ENCODE results near the gene MAP1LC3B. TPM values are rescaled to one million over a fixed set of nuclear protein-coding genes. Genes with fewer than 3 reads are reported as not detected.

The MAP1LC3B gene
- total and polyA plus RNA-seq, 12 donors, result 43.3 to 116 (median 66.2) TPM

- DNase-seq, result peak in 1 of 7 donors; percentile 80
Measured at GRCh38 chr16:87371261-87371866, 20.8 kb upstream of the MAP1LC3B start.

DNA sequence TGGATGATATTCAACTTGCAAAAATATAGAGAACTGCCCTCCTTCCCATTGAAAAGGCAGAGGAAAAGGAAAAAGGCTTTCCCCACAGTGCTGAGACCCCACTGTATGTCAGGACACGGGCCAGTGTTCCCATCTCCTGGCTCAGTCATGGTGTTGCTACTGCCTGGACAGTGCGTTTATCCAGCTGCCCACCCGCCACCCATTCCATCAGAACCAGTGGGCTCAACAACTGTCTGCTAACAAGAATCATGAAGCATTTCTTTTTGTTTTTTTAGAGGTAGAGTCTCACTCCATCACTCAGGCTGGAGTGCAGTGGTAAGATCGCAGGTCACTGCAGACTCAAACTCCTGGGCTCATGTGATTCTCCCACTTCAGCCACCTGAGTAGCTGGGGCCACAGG, 19.8 kb upstream of the MAP1LC3B start:
- H3K27me3 ChIP-seq, result no peaks in the 10 kb centered on the region
- DNase-seq, result no peak
- WGBS, 4 donors, result 94 to 98% (median 96%) methylated on average over 4 of the region's 4 CpGs
- no peaks in the 10 kb centered on the region for H3K36me3 ChIP-seq (replicated peaks in 1 of 2)
- H3K9me3 ChIP-seq (replicated peaks in 1 of 3), result no peaks in the 10 kb centered on the region
- TF ChIP-seq CTCF (IDR thresholded peaks at IDR 0.05), result no peak
- TF ChIP-seq POLR2A (IDR thresholded peaks at IDR 0.05), result no peak
- H3K4me1 ChIP-seq (replicated peaks in 1 of 2), result peaks cover 29 to 51% of the 10 kb centered on the region in 2 donors
- H3K4me3 ChIP-seq, result no peak overlapping the region
- intact Hi-C loops (cut with DNase I), result loop anchor here in 1 of 2 donors (5.0 kb wide), 1 partner anchor 40 kb away; no protein-coding TSS in a partner anchor
- peak overlapping the region in 1 of 5 donors; percentile 64 for H3K27ac ChIP-seq

More at GRCh38 chr16:87371261-87371866, 20.8 kb upstream of the MAP1LC3B start:
- H3K27ac ChIP-seq, result peak overlapping the region in 1 of 5 donors; percentile 64
- no peaks in the 10 kb centered on the region for H3K27me3 ChIP-seq
- WGBS, 4 donors, result 81 to 83% (median 82%) methylated on average over 20 of the region's 20 CpGs
- H3K4me1 ChIP-seq (replicated peaks in 1 of 2), result peaks cover 24 to 43% of the 10 kb centered on the region in 2 donors
- intact Hi-C loops (cut with DNase I), result loop anchor here in 1 of 2 donors (5.0 kb wide), 1 partner anchor 39 kb away; no protein-coding TSS in a partner anchor
- no peaks in the 10 kb centered on the region for H3K9me3 ChIP-seq (replicated peaks in 1 of 3)
- H3K36me3 ChIP-seq (replicated peaks in 1 of 2), result no peaks in the 10 kb centered on the region
- TF ChIP-seq CTCF (IDR thresholded peaks at IDR 0.05) (no peak), POLR2A (IDR thresholded peaks at IDR 0.05) (no peak)
- no peak overlapping the region for H3K4me3 ChIP-seq

DNA sequence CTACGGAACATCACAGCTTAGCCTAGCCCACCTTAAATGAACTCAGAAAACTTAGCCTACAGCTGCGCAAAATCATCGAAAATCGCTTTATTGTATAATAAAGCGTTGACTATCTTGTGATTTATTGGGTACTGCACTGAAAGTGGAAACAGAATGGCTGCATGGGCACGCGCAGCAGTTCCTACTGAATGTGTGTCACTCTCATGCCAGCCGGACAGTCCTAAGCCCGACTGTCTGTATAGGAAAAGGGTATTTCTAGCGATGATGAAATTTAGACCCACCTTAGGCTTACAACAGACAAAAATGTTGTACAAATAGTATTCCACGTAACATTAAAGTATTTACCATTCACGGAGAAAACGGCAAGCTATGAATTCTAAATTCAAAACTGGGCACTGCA, 17.8 kb upstream of the MAP1LC3B start:
- WGBS, 4 donors, result 93 to 97% (median 96%) methylated on average over 13 of the region's 13 CpGs
- H3K27me3 ChIP-seq, result no peaks in the 10 kb centered on the region
- no peaks in the 10 kb centered on the region for H3K36me3 ChIP-seq (replicated peaks in 1 of 2)
- H3K4me1 ChIP-seq (replicated peaks in 1 of 2), result peaks cover 19 to 38% of the 10 kb centered on the region in 2 donors
- no peak for DNase-seq
- no peak for TF ChIP-seq POLR2A (IDR thresholded peaks at IDR 0.05)
- no peak for TF ChIP-seq CTCF (IDR thresholded peaks at IDR 0.05)
- intact Hi-C loops (cut with DNase I), result loop anchor here in 1 of 2 donors (5.0 kb wide), 1 partner anchor 42 kb away; no protein-coding TSS in a partner anchor
- no peak overlapping the region for H3K4me3 ChIP-seq
- H3K27ac ChIP-seq, result no peak overlapping the region
- H3K9me3 ChIP-seq (replicated peaks in 1 of 3), result no peaks in the 10 kb centered on the region

- peak overlapping the region in 4 of 5 donors; percentile 26 to 84 (median 76) for H3K27ac ChIP-seq
- no peaks in the 10 kb centered on the region for H3K9me3 ChIP-seq (replicated peaks in 1 of 3)
- no peak for TF ChIP-seq CTCF (IDR thresholded peaks at IDR 0.05)
- TF ChIP-seq POLR2A (IDR thresholded peaks at IDR 0.05), result peak in 1 of 2 donors; percentile 14
- peak in 4 of 7 donors; percentile 58 to 73 (median 60) for DNase-seq
- intact Hi-C loops (cut with DNase I), result no loop called here
- no peaks in the 10 kb centered on the region for H3K27me3 ChIP-seq
- peaks cover 23 to 39% of the 10 kb centered on the region in 2 donors for H3K4me1 ChIP-seq (replicated peaks in 1 of 2)
- 46 to 60% (median 54%) methylated on average over 6 to 9 of the region's 9 CpGs for WGBS, 4 donors
- no peaks in the 10 kb centered on the region for H3K36me3 ChIP-seq (replicated peaks in 1 of 2)
- peak overlapping the region in 1 of 4 donors; percentile 44 for H3K4me3 ChIP-seq
Measured at GRCh38 chr16:87375426-87376135, 16.6 kb upstream of the MAP1LC3B start.
